Chondrocyte (in vitro differentiated cells): ENCODE measurements around the gene SGPP2. TPM values are rescaled to one million over a fixed set of nuclear protein-coding genes. Genes with fewer than 3 reads are reported as not detected.

Experiments used
- DNase-seq: peaks from one replicate; pipeline ENCODE4 v3.0.0; 2021; ENCODE audit warnings: mixed read lengths, low spot score
- H3K27ac Mint-ChIP-seq: one replicate; pipeline ENCODE4 v1.8.0; 2021; ENCODE audit warnings: mild to moderate bottlenecking, moderate library complexity, mixed read lengths; ENCODE audit not compliant: unreplicated experiment
- H3K27me3 Mint-ChIP-seq: 2 replicates; pipeline ENCODE4 v1.8.0; 2021; ENCODE audit warnings: low read depth, mixed read lengths
- H3K36me3 Mint-ChIP-seq: 2 replicates; pipeline ENCODE4 v1.8.0; 2021; ENCODE audit warnings: low read depth, mixed read lengths
- H3K4me1 Mint-ChIP-seq: 2 replicates; pipeline ENCODE4 v1.8.0; 2021; ENCODE audit warnings: low read depth, mild to moderate bottlenecking, mixed read lengths
- H3K4me3 Mint-ChIP-seq: one replicate; pipeline ENCODE4 v1.8.0; 2021; ENCODE audit warnings: mild to moderate bottlenecking, moderate library complexity, mixed read lengths; ENCODE audit not compliant: unreplicated experiment
- H3K9me3 Mint-ChIP-seq: 2 replicates; pipeline ENCODE4 v1.8.0; 2021; ENCODE audit warnings: low read depth, mixed read lengths
- total RNA-seq: library from RNA; stranded (reverse); gene quantifications from 3 replicates; pipeline ENCODE4 v1.2.1, GENCODE V29; 2021
- TF ChIP-seq, protein P1 (sequence below): fragments of 200-600 bp; sonication (generic); IDR thresholded peaks from 2 replicates; pipeline ENCODE4 v1.5.0; 2021; ENCODE audit warnings: antibody characterized with exemption, mild to moderate bottlenecking, moderate library complexity

Gene SGPP2
- total RNA-seq, 1 donor from 2014 or later, result not detected

DNA sequence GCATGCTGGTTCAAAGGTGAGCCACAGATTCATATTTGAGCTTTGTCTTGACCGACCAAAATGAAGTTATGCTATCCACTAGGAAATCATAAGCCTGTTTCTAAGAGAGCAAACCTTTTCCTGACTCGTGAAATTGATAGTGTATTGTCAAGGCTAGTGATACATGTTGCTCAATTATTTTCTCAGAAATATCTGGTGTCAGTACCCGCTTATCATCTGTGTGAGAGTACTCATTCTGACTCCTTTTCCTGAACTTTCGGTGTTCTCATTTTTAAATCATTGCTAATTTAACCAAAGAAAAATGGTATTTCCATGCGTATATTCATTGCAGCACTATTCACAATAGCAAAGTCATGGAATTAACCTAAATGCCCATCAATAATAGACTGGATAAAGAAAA is 56.2 kb downstream of the SGPP2 start:
- Mint-ChIP-seq H3K4me3 (no peak overlapping the region), H3K27me3 (peaks cover 24% of the 10 kb centered on the region), H3K27ac (no peak overlapping the region), H3K4me1 (no peaks in the 10 kb centered on the region), H3K36me3 (no peaks in the 10 kb centered on the region), H3K9me3 (no peaks in the 10 kb centered on the region)
- TF ChIP-seq, protein P1, sequence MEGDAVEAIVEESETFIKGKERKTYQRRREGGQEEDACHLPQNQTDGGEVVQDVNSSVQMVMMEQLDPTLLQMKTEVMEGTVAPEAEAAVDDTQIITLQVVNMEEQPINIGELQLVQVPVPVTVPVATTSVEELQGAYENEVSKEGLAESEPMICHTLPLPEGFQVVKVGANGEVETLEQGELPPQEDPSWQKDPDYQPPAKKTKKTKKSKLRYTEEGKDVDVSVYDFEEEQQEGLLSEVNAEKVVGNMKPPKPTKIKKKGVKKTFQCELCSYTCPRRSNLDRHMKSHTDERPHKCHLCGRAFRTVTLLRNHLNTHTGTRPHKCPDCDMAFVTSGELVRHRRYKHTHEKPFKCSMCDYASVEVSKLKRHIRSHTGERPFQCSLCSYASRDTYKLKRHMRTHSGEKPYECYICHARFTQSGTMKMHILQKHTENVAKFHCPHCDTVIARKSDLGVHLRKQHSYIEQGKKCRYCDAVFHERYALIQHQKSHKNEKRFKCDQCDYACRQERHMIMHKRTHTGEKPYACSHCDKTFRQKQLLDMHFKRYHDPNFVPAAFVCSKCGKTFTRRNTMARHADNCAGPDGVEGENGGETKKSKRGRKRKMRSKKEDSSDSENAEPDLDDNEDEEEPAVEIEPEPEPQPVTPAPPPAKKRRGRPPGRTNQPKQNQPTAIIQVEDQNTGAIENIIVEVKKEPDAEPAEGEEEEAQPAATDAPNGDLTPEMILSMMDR, result no peak
- DNase-seq, result no peak

DNA sequence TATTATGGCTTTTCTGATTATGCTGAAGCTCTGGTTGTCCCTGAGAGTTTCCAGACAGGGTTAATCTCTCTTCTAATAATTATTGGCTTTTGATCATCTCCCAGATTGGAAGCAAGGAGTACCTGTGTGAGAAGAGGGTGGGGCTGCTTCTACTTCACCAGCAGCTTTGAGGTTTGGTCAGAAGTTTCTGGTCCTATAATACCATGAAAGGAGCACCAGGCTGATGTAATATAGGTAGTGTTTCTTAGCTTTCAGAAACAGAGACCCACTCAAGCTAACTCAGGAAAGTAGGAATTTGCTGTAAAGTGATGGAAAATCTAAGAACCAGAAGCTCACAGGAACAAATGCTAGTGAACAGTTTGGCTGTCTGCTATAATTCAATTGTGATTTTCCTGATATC is 57.6 kb downstream of the SGPP2 start:
- TF ChIP-seq, protein P1, result no peak
- Mint-ChIP-seq H3K36me3 (no peaks in the 10 kb centered on the region), H3K9me3 (no peaks in the 10 kb centered on the region), H3K27me3 (peaks cover 24% of the 10 kb centered on the region), H3K27ac (no peak overlapping the region), H3K4me1 (no peaks in the 10 kb centered on the region), H3K4me3 (no peak overlapping the region)
- no peak for DNase-seq

DNA sequence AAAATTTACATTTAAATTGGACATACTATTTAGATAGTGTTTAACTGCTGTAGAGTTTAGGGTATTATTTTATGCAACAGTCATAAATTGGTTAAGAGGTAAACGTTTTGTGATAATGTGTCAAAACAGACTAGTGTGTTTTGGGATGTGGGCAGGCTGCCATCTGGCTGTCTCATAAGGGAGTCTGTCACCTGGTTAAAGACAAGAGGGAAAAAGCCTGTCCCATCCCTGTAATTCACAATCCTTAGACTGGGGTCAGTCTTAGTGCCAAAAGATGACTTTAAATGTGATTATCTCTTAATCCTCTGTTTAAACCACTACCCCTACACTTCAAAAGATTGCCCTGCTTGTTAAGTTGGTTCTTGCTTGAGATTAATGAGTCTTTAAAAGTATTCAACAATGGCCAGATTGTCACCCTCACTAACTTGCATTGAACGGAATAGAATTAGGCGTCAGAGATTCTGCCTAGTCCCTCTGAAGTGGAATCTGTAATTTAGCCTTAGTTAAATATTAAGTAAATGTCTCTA is 59.2 kb downstream of the SGPP2 start:
- Mint-ChIP-seq H3K4me3 (no peak overlapping the region), H3K27me3 (peaks cover 21% of the 10 kb centered on the region), H3K36me3 (no peaks in the 10 kb centered on the region), H3K9me3 (no peaks in the 10 kb centered on the region), H3K4me1 (no peaks in the 10 kb centered on the region), H3K27ac (no peak overlapping the region)
- no peak for DNase-seq
- TF ChIP-seq, protein P1, result no peak

DNA sequence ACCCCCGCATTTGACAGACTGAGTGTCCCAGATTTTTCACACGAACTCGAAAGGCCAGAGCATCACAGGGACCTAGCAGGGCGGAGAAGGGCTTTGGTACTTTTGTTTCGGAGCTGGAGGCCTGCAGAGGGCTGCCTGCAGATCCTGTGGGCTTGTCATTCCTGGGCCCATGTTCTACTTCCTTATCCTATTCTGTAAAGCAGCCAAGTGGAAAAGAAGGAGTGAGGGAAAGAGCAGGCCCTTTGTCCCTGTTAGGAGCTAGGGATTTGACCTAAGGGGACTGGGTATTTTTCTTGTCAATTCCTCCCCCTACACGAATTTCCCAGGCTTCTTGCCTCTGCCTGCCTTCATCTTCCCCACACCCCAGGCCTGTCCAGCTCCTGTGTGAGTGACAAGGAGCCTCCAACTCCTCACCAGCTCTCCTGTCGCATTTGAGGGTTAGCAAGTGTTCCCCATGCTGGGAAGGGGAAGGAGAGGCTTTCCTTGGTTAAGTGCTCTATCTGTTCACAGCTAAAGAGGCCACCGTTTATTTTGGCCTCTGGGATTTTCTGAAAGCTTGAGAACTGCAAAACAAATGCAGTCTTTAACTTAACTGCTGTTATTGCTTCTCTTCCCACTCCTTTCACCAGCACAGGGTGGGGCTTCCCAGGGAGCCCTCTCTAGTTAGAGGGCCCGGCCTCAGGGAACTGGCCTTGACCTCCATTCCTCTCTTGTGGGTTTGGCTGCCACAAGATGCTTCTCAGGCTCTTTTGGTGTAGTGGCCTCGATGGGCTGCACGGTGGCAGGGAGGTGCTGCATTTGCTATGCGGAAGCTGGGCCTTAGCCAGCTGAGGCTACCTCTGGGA is 61.2 kb downstream of the SGPP2 start:
- Mint-ChIP-seq H3K36me3 (no peaks in the 10 kb centered on the region), H3K4me1 (no peaks in the 10 kb centered on the region), H3K9me3 (no peaks in the 10 kb centered on the region), H3K4me3 (no peak overlapping the region), H3K27me3 (peaks cover 18% of the 10 kb centered on the region), H3K27ac (no peak overlapping the region)
- TF ChIP-seq, protein P1, result no peak
- DNase-seq, result no peak

DNA sequence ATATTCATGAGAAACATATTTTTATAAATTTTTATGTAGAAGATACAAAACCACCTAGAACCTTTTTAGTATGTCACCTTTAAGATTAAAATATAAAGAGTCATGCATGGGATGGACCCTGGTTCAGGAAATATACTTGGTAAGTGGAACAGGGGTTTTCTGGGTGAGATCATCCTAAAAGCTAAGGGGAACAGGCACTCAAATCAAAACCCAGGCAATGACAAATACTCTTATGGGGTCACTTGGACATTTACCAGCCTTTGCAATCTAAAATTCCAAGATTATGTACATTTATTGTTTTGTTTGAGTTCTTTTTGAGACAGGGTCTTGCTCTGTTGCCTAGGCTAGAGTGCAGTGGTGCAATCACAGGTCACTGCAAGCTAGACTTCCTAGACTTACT is 65.8 kb downstream of the SGPP2 start:
- no peaks in the 10 kb centered on the region for H3K36me3 Mint-ChIP-seq
- peaks cover 4% of the 10 kb centered on the region for H3K4me1 Mint-ChIP-seq
- peaks cover 2% of the 10 kb centered on the region for H3K9me3 Mint-ChIP-seq
- H3K27me3 Mint-ChIP-seq, result peaks cover 1% of the 10 kb centered on the region
- no peak for DNase-seq
- H3K4me3 Mint-ChIP-seq, result no peak overlapping the region
- H3K27ac Mint-ChIP-seq, result no peak overlapping the region
- TF ChIP-seq, protein P1, result no peak
